Measurements from ENCODE around the gene MTA1.

Gene MTA1

DNA sequence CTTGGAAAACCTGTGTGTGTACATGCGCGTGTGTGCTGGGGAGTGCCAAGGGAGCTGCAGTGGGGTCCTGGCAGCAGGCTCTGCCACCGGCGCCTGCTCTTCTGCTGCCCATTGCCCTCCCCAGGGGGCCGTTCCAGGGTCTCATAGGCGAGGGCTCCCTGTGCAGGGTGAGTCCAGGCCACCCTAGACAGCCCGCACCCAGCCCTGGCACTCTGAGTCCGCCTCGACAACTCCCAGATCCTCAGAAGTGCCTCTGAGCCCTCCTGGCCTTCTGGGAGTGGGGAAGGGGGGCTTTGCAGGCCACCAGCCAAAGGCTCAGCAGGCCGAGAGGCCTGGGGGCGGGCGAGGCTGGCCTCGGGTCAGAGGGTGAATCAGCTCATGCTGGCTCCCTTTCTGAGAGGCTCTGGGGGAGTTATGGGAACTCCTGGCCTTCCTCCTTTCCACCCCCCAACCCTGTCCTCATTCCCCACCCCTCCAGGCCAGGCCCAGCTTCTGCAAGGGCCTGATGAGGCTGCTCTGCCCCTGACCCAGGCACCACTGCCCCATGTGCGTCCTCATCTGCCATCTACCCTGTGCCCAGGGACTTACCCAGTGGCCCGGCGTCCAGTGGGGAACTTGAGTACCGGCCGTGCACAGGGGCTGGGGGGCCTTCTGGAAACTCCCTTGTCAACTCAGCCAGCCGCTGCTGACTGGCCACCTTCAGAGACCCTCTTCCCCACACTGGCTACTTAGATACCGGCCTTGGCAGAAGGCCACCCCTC lies 69.3 kb downstream of the MTA1 start:
- FAIRE-seq (no peak), DNase-seq (ENCODE audit: insufficient read length, low spot score) (no peak)
- no peak for TF ChIP-seq CTCF (IDR thresholded peaks at IDR 0.05; ENCODE audit: insufficient read depth, missing control alignments)

DNA sequence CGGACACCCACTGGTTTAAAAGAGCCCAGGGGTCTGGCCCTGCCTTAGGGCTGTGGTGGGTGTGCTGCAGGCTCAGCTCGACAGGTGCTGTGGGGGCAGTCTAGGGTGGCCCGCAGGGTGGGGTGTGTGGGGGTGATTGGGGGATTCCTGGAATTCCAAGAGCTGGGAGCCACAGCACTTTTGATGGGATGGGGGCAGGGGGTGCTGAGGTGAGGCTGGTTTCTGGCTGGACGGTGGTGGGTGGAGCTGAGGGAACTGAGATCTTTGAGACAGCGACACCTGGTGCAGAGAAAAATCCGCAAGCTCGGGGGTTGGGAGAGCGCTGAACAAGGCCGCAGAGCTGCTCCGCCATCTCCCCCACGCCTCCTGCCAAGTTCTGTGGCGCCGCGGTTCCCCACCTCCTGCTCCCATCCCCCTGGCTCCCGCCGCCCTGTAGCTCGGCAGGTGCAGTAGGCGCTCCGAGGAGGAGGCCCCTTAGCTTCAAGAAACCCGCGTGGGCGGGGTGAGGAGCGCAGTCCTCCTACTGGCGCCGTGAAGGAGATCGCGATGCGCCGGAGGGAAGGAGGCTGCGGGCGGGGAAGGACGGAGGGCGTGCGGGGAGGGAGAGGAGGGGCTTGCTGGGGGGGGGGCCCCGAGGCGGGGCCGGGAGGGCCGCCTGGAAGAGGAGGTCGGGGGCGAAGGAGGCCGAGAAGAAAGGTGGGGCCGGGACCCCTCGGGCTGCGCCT lies 70.1 kb downstream of the MTA1 start:
- DNase-seq (ENCODE audit: insufficient read length, low spot score): no peak
- FAIRE-seq: no peak
- TF ChIP-seq CTCF (IDR thresholded peaks at IDR 0.05; ENCODE audit: insufficient read depth, missing control alignments): peak; percentile 55

DNA sequence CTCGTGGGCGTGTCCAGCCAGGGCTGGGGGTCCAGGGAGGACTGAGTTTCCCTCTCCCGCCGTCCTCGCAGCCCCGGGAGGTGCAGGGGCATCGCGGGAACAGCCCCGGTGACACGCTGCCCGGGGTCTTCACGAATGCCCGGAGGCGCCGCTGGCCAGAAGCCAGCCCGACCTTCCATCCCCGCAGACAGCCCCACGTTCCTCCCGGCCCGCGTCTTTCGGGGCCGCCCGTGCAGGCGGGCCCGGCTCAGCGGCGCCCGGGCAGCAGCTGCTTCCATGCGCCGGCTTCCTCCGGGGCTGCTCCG lies 70.6 kb downstream of the MTA1 start:
- FAIRE-seq: no peak
- no peak for DNase-seq (ENCODE audit: insufficient read length, low spot score)
- TF ChIP-seq CTCF (IDR thresholded peaks at IDR 0.05; ENCODE audit: insufficient read depth, missing control alignments): no peak

GRCh38 chr14:105490572-105491365 lies 71.1 kb downstream of the MTA1 start, which contains the start of gene TEDC1:
Gene TEDC1 (plus strand): TSS chr14:105491246. CDS start chr14:105491376, 130 bp downstream.
- peak; percentile 69 for TF ChIP-seq CTCF (IDR thresholded peaks at IDR 0.05; ENCODE audit: insufficient read depth, missing control alignments)
- DNase-seq (ENCODE audit: insufficient read length, low spot score): peak; percentile 95
- FAIRE-seq: peak; percentile 73

DNA sequence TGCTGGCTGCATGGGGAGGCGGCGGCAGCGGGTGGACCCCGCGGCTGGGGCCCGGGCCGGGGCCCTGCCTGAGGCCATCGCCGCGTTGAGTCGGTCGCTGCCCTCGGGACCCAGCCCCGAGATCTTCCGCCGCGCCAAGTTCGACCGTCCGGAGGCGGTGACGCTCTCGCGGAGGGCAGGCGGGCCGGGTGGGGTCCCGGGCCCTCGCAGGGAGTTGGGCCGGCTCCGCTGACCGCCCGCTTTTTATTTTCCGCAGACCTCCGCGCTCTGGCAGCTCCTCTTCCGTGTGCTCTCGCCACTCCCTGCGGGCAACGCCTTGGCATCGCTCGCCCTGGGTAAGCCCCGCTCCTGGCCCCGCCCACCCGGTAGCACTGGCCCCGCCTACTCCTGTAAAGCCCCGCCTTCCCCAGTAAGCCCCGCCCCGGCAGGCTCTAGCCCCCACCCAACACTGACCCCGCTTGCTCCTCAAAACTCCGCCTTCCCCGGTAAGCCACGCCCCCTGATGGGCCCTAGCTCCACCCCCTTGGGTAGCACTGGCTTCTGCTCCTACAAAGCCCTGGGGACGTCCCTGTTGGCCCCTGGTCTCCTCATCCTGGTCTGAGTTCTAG lies 71.8 kb downstream of the MTA1 start:
- TF ChIP-seq CTCF (IDR thresholded peaks at IDR 0.05; ENCODE audit: insufficient read depth, missing control alignments): no peak
- FAIRE-seq (no peak), DNase-seq (ENCODE audit: insufficient read length, low spot score) (no peak)

GRCh38 chr14:105492031-105492970 lies 72.7 kb downstream of the MTA1 start:
- no peak for FAIRE-seq
- TF ChIP-seq CTCF (IDR thresholded peaks at IDR 0.05; ENCODE audit: insufficient read depth, missing control alignments): no peak
- no peak for DNase-seq (ENCODE audit: insufficient read length, low spot score)
